Camera-type eye (tissue), 1 donor: ENCODE measurements around the gene KRTCAP3. TPM values are rescaled to one million over a fixed set of nuclear protein-coding genes. Genes with fewer than 3 reads are reported as not detected.

Source experiments
- total RNA-seq: library from RNA; depleted of rRNA; stranded (reverse); fragments of >200 nt; gene quantifications from one replicate; pipeline ENCODE4 v1.2.3, GENCODE V29; 2014

Gene KRTCAP3, protein sequence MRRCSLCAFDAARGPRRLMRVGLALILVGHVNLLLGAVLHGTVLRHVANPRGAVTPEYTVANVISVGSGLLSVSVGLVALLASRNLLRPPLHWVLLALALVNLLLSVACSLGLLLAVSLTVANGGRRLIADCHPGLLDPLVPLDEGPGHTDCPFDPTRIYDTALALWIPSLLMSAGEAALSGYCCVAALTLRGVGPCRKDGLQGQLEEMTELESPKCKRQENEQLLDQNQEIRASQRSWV
- total RNA-seq = not detected

DNA sequence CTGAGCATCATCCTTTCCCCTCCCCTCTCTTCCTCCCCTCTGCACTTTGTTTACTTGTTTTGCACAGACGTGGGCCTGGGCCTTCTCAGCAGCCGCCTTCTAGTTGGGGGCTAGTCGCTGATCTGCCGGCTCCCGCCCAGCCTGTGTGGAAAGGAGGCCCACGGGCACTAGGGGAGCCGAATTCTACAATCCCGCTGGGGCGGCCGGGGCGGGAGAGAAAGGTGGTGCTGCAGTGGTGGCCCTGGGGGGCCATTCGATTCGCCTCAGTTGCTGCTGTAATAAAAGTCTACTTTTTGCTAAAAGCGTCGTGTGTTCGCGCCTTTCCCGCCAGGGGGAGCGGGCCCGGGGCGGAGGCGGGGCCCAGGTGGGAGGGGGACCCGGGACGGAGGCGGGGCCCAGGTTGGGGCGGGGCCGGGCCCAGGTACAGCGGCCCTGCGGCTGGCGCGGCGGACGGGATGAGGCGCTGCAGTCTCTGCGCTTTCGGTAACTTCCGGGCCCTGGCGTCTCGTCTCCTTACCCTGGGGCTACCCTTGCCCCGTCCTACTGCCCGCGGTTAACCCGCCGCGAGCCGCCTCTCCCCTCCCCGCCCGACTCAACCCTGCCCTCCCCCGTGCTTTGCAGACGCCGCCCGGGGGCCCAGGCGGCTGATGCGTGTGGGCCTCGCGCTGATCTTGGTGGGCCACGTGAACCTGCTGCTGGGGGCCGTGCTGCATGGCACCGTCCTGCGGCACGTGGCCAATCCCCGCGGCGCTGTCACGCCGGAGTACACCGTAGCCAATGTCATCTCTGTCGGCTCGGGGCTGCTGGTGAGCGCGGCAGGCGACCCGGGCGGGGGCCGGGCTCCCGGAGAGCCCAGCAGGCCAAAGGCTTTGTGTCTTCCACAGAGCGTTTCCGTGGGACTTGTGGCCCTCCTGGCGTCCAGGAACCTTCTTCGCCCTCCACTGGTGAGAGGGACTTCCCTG lies at the start of gene KRTCAP3:
Gene KRTCAP3 (plus strand): TSS at position 424 of the 962 bp plus-strand sequence. CDS start 32 bp downstream, at position 456.

DNA sequence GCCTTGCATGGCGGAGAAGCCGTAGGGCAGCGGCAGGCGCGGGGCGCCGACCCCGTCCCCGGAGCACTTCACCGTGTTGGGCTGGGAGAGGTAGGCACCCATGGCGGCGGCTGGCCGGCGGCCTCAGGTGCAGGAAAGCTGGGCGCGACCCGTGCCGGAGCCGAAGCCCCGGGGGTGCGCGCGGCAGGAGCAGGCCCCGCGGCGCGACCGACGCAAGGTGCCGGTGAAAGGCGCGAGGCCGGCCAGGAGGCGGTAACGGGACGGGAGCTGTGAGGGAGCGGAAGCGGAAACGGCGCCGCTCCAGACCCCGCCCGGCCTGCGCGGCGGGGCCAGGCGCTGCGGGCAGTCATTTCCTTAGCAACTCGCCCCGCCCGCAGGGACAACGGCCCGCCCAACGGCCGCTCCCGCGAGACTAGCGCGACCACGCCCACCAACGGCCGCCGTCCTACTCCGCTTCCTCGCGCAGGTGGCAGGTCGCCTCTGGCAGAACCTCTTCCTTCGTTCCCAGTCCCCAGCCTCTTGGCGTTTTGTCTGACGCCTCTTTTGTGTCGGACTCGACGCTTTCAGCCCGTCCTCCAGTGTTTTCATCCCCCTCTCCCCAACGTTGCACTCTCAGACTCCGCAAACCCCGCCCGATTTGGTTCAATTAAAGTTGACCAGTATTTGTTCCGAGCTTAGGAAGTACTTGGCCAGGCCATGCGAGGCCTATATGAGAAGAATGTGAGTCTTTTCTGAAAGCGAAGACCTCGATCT lies 32.7 kb upstream of the KRTCAP3 start, which contains the start of gene PPM1G:
Gene PPM1G (minus strand): TSS at position 271 of the 753 bp plus-strand sequence. CDS start 169 bp downstream, at position 102.

DNA sequence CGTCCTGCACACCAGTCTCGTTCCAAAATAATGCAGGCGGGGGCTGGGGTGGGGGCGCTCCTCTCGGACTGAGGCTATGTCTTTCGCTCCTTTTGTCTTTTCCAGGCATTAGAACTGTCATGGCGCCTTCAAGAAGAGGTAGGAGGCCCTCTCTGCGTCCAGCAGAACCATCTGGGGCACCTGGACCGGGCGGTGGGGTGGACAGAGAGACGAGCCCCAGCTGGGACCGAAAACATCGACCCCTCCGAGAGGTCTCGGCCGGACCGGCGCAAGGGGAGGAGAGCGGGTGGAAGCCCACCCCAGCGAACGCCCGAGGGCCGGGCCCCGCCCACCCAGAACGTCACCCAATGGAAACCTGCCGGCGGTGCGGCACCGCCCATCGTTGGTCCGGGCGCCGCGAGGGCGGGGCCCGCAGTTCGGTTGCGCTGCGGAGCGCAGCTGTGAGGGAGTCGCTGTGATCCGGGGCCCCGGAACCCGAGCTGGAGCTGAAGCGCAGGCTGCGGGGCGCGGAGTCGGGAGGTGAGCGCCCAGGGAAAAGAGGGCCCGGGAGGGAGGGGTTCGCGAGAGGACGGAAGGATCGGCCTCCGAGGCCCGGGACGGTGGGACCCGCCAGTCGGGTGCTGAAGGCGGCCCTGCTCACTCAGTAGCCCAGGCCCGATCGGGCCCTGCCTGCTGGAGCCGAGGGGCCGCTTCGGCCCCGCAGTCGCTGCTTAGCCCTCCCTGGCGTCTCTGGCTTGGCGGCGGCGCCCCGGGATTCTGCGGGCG lies 13.8 kb upstream of the KRTCAP3 start, which contains the start of gene NRBP1:
Gene NRBP1 (plus strand): TSS at position 419 of the 765 bp plus-strand sequence. CDS start 4,643 bp downstream, outside the sequence.

GRCh38 chr2:27489498-27490397 lies 47.6 kb downstream of the KRTCAP3 start, which contains the start of gene IFT172:
Gene IFT172, minus strand, starts transcription at chr2:27489743. Its CDS starts 90 bp downstream, at chr2:27489653.

Other genes starting within 250 kb of the KRTCAP3 start
- 102 TPM for gene ATRAID, start 230.3 kb upstream of the KRTCAP3 start, total RNA-seq
- 40.4 TPM for gene SLC5A6, start 230.1 kb upstream of the KRTCAP3 start, total RNA-seq
- 34.4 TPM for gene CAD, start 225.0 kb upstream of the KRTCAP3 start, total RNA-seq
- 0.27 TPM for gene SLC30A3, start 179.3 kb upstream of the KRTCAP3 start, total RNA-seq
- gene DNAJC5G, start 166.9 kb upstream of the KRTCAP3 start, total RNA-seq = not detected
- 4.7 TPM for gene TRIM54, start 160.0 kb upstream of the KRTCAP3 start, total RNA-seq
- gene UCN, start 133.9 kb upstream of the KRTCAP3 start, total RNA-seq = 4.7 TPM
- 62.5 TPM for gene MPV17, start 119.3 kb upstream of the KRTCAP3 start, total RNA-seq
- gene GTF3C2, start 85.6 kb upstream of the KRTCAP3 start, total RNA-seq = 46.5 TPM
- 30.0 TPM for gene EIF2B4, start 72.0 kb upstream of the KRTCAP3 start, total RNA-seq
- 72.6 TPM for gene SNX17, start 71.8 kb upstream of the KRTCAP3 start, total RNA-seq
- gene ZNF513, start 61.6 kb upstream of the KRTCAP3 start, total RNA-seq = 11.6 TPM
- 54.4 TPM for gene PPM1G, start 32.8 kb upstream of the KRTCAP3 start, total RNA-seq
- gene NRBP1, start 13.8 kb upstream of the KRTCAP3 start, total RNA-seq = 108 TPM
- 57.2 TPM for gene IFT172, start 47.4 kb downstream of the KRTCAP3 start, total RNA-seq
- 13.7 TPM for gene FNDC4, start 52.8 kb downstream of the KRTCAP3 start, total RNA-seq
- gene GCKR, start 54.5 kb downstream of the KRTCAP3 start, total RNA-seq = not detected
- gene ZNF512, start 140.7 kb downstream of the KRTCAP3 start, total RNA-seq = 95.4 TPM
- 12.6 TPM for gene CCDC121, start 186.6 kb downstream of the KRTCAP3 start, total RNA-seq
- 37.1 TPM for gene GPN1, start 186.7 kb downstream of the KRTCAP3 start, total RNA-seq
- gene SUPT7L, start 221.2 kb downstream of the KRTCAP3 start, total RNA-seq = 42.6 TPM
- gene SLC4A1AP, start 221.5 kb downstream of the KRTCAP3 start, total RNA-seq = 38.5 TPM